ENCODE results near the gene TSPAN7.

TSPAN7 gene

DNA sequence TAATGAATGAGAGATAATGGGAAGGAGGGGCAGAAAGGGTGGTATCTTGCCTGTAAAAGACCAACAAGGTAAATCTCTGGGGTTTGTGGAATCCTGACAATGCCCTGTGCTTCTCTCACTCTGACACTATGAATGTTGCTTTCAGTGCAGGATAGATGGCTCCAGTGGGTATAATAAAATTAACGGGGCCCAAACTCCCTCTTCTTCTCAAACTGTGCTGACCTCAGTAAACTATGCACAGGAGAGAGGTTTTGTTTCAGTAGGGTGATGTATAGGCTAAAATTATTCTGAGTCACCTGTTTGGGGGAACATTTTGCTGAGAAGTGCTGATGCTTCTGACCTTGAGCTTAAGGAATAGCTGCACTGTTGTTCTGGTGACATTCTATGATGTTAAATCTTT is 82.6 kb downstream of the TSPAN7 start:
- no peaks in the 10 kb centered on the region for H3K4me1 ChIP-seq (ENCODE audit: insufficient read depth, insufficient read length)
- H3K9ac ChIP-seq (ENCODE audit: insufficient read length, low read depth): no peak overlapping the region
- TF ChIP-seq ZNF274 (IDR thresholded peaks at IDR 0.05; ENCODE audit: low read depth, low read length): no peak
- no peak for TF ChIP-seq SUZ12 (IDR thresholded peaks at IDR 0.05; ENCODE audit: extremely low read depth, insufficient read depth, insufficient read length)
- TF ChIP-seq YY1 (IDR thresholded peaks at IDR 0.05; ENCODE audit: insufficient read depth, insufficient read length): no peak
- no peaks in the 10 kb centered on the region for H3K36me3 ChIP-seq (ENCODE audit: insufficient read depth, insufficient read length, low read length)
- DNase-seq (ENCODE audit: low read depth, low spot score): no peak
- no peaks in the 10 kb centered on the region for H3K27me3 ChIP-seq (ENCODE audit: insufficient read depth, insufficient read length)
- H3K9me3 ChIP-seq (ENCODE audit: insufficient read depth, low read length): no peaks in the 10 kb centered on the region
- H3K4me3 ChIP-seq (ENCODE audit: insufficient read length, low read depth): no peak overlapping the region

DNA sequence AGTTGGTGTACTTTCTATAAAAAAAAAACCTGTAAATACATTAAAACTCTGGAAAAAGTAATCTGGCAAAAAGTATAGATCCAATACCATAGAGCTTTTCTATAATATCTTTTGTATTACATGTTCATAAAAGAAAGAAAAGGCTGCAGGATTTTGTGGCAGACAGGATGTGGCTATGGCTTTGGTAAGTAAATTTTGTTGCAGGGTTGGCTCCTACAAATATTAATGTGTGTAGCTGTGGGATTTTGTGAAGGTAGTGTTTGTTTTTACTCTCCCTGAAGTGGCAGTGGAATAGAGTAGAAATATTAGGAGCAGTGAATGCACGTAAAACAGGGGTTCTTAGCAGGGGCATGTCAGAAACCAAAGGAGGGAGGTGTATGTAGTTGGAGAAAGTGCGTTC is 84.8 kb downstream of the TSPAN7 start:
- TF ChIP-seq SUZ12 (IDR thresholded peaks at IDR 0.05; ENCODE audit: extremely low read depth, insufficient read depth, insufficient read length) (no peak), ZNF274 (IDR thresholded peaks at IDR 0.05; ENCODE audit: low read depth, low read length) (no peak), YY1 (IDR thresholded peaks at IDR 0.05; ENCODE audit: insufficient read depth, insufficient read length) (no peak)
- DNase-seq (ENCODE audit: low read depth, low spot score): no peak
- Histone ChIP-seq H3K4me1 (ENCODE audit: insufficient read depth, insufficient read length) (no peaks in the 10 kb centered on the region), H3K4me3 (ENCODE audit: insufficient read length, low read depth) (no peak overlapping the region), H3K9me3 (ENCODE audit: insufficient read depth, low read length) (no peaks in the 10 kb centered on the region), H3K36me3 (ENCODE audit: insufficient read depth, insufficient read length, low read length) (no peaks in the 10 kb centered on the region), H3K27me3 (ENCODE audit: insufficient read depth, insufficient read length) (no peaks in the 10 kb centered on the region), H3K9ac (ENCODE audit: insufficient read length, low read depth) (no peak overlapping the region)

DNA sequence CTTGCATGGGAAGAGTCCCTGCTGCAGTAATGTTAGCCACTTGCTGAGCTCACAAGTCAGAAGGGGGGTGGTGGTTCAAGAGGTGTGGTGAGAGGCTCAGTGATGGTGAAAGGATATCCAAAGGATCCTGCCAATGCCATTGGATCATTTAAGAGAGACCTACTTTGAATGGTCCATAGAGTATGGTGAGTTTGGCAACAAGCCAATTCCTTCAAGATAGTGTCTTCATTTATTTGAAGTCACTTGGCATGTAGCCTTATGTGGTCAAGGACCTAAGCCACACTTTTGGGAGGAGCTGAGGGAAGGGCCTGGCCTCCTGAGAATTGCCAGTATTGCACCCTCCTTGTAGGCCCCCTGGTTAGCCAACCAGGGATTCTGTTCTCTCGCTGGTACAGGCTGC is 87.9 kb downstream of the TSPAN7 start:
- TF ChIP-seq YY1 (IDR thresholded peaks at IDR 0.05; ENCODE audit: insufficient read depth, insufficient read length) (no peak), SUZ12 (IDR thresholded peaks at IDR 0.05; ENCODE audit: extremely low read depth, insufficient read depth, insufficient read length) (no peak), ZNF274 (IDR thresholded peaks at IDR 0.05; ENCODE audit: low read depth, low read length) (no peak)
- no peak for DNase-seq (ENCODE audit: low read depth, low spot score)
- H3K9ac ChIP-seq (ENCODE audit: insufficient read length, low read depth): no peak overlapping the region
- no peaks in the 10 kb centered on the region for H3K9me3 ChIP-seq (ENCODE audit: insufficient read depth, low read length)
- no peak overlapping the region for H3K4me3 ChIP-seq (ENCODE audit: insufficient read length, low read depth)
- H3K27me3 ChIP-seq (ENCODE audit: insufficient read depth, insufficient read length): no peaks in the 10 kb centered on the region
- no peaks in the 10 kb centered on the region for H3K4me1 ChIP-seq (ENCODE audit: insufficient read depth, insufficient read length)
- H3K36me3 ChIP-seq (ENCODE audit: insufficient read depth, insufficient read length, low read length): no peaks in the 10 kb centered on the region

DNA sequence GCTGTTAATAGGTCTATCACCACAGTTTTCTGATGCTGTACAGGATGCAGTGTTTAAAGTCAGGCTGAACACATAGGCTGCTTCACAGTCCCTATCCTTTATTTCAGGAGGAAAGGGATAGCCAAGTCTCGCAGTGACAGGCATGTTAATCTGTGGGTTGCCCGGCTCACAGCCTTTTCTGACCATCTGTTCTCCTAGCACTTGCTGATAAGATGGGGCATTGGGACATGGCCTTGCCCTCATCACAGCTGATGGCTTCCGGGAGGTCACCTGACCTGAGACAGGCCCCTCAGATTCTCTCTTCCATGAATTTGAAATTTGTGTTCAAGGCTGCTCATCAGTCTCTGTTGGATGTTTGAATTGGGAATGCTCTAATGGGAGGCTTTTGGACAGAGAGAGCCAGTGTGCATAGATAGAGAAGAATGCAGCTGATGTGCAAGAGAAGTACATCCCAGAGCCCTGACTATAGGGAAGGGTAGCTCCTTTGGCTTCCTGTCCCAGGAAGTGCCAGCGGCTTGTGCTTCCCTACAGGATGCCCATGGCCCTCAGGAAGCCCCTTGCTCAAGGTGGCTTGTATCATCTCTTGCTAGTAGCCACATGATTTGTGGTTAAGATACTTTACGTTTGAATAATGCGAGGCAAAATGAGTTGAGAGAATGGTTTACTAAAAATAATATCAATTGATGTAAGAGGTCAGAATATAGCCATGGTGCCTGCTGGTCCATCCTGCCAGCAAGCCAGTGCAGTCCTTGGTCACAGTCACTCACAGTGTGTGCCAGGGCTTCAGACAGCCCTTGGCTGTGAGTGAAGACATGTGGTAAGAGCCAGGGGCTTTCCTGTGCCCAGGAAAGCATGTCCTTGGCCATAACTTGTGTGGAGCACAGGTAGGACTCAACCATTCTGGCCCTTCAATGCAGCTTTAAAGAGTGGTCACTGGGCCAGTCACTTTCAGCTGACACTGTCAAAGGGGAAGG is 88.6 kb downstream of the TSPAN7 start:
- TF ChIP-seq YY1 (IDR thresholded peaks at IDR 0.05; ENCODE audit: insufficient read depth, insufficient read length) (no peak), ZNF274 (IDR thresholded peaks at IDR 0.05; ENCODE audit: low read depth, low read length) (no peak), SUZ12 (IDR thresholded peaks at IDR 0.05; ENCODE audit: extremely low read depth, insufficient read depth, insufficient read length) (no peak)
- no peak overlapping the region for H3K9ac ChIP-seq (ENCODE audit: insufficient read length, low read depth)

DNA sequence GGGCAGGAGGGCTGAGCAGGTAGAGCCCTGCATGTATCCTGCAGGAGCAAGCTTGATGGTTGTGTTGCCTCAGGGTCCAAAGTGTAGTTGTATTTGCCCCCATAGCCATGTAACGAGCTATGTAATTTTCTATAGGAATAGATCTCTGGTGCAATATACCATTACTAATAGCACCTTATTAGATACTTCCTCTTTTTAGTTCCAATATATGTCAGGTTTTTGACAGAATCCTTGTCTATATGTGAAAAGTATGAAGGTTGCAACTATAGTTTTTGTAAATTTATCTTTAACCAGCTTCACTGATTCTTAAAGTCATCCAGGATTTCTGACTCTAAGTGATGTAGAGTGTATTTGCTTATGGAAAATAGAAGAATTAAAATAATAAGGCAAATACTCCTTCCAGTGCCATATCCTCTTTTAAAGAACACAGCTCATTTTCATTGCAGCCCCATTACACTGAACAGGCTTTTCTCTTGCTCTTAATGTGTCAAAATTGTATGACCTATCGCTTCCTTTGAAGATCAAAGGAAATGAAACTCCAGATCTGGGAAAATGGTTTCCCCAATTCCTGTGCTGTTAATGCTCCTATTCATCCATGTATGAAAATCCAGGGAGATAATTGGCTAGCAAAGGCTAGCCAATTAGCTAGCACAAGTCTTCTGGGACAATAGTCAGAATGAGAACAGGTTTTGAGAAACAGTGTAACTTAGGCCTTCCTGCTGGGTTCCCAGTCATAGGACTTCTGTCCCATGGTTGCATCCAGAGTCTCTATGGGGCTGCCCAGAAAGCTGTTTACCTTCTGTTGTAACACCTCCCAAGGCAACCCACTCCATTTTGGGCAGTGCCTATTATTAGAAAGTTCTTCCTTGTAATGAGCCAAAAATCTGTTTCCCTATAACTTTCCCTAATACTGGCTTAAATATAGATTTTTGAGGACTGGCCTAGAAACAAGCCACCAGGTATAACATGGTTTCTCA is 90.6 kb downstream of the TSPAN7 start:
- DNase-seq (ENCODE audit: low read depth, low spot score): no peak
- H3K36me3 ChIP-seq (ENCODE audit: insufficient read depth, insufficient read length, low read length): no peaks in the 10 kb centered on the region
- H3K9ac ChIP-seq (ENCODE audit: insufficient read length, low read depth): no peak overlapping the region
- no peaks in the 10 kb centered on the region for H3K27me3 ChIP-seq (ENCODE audit: insufficient read depth, insufficient read length)
- no peak for TF ChIP-seq YY1 (IDR thresholded peaks at IDR 0.05; ENCODE audit: insufficient read depth, insufficient read length)
- TF ChIP-seq ZNF274 (IDR thresholded peaks at IDR 0.05; ENCODE audit: low read depth, low read length): no peak
- TF ChIP-seq SUZ12 (IDR thresholded peaks at IDR 0.05; ENCODE audit: extremely low read depth, insufficient read depth, insufficient read length): no peak
- H3K9me3 ChIP-seq (ENCODE audit: insufficient read depth, low read length): no peaks in the 10 kb centered on the region
- no peak overlapping the region for H3K4me3 ChIP-seq (ENCODE audit: insufficient read length, low read depth)
- no peaks in the 10 kb centered on the region for H3K4me1 ChIP-seq (ENCODE audit: insufficient read depth, insufficient read length)

More for the DNA sequence above, 88.6 kb downstream of the TSPAN7 start:
- Histone ChIP-seq H3K9me3 (ENCODE audit: insufficient read depth, low read length) (no peaks in the 10 kb centered on the region), H3K4me3 (ENCODE audit: insufficient read length, low read depth) (no peak overlapping the region), H3K36me3 (ENCODE audit: insufficient read depth, insufficient read length, low read length) (no peaks in the 10 kb centered on the region), H3K27me3 (ENCODE audit: insufficient read depth, insufficient read length) (no peaks in the 10 kb centered on the region), H3K4me1 (ENCODE audit: insufficient read depth, insufficient read length) (no peaks in the 10 kb centered on the region)
- DNase-seq (ENCODE audit: low read depth, low spot score): no peak

DNA sequence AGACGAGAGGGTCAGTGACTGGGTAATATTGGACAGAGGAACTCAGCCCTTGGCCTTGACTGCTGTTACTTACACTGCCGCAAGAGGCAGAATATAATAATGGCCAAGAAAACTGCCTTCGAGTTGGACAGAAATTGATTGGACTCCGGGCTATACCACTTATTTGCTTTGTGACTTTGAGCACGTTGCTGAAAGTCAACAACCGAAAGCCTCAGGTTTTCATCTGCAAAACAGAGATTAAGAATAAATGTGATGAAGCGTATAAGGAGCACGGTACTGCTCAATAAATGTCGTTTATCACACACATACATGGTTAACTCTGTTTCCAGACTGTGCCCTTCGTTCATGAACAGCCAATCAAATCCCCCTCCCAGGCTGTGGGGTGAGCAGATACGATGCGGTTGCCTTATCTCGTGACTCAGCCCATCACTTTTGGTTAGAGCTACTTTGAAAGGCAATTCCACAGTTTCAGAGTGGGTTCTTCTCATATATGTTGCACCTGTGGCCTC is 91.6 kb downstream of the TSPAN7 start:
- no peak overlapping the region for H3K4me3 ChIP-seq (ENCODE audit: insufficient read length, low read depth)
- H3K4me1 ChIP-seq (ENCODE audit: insufficient read depth, insufficient read length): no peaks in the 10 kb centered on the region
- H3K27me3 ChIP-seq (ENCODE audit: insufficient read depth, insufficient read length): no peaks in the 10 kb centered on the region
- no peak for TF ChIP-seq YY1 (IDR thresholded peaks at IDR 0.05; ENCODE audit: insufficient read depth, insufficient read length)
- TF ChIP-seq ZNF274 (IDR thresholded peaks at IDR 0.05; ENCODE audit: low read depth, low read length): no peak
- no peak for TF ChIP-seq SUZ12 (IDR thresholded peaks at IDR 0.05; ENCODE audit: extremely low read depth, insufficient read depth, insufficient read length)
- no peak overlapping the region for H3K9ac ChIP-seq (ENCODE audit: insufficient read length, low read depth)
- DNase-seq (ENCODE audit: low read depth, low spot score): no peak
- H3K9me3 ChIP-seq (ENCODE audit: insufficient read depth, low read length): no peaks in the 10 kb centered on the region
- H3K36me3 ChIP-seq (ENCODE audit: insufficient read depth, insufficient read length, low read length): no peaks in the 10 kb centered on the region
